ENCODE measurements around the gene PABPN1L.

PABPN1L gene

DNA sequence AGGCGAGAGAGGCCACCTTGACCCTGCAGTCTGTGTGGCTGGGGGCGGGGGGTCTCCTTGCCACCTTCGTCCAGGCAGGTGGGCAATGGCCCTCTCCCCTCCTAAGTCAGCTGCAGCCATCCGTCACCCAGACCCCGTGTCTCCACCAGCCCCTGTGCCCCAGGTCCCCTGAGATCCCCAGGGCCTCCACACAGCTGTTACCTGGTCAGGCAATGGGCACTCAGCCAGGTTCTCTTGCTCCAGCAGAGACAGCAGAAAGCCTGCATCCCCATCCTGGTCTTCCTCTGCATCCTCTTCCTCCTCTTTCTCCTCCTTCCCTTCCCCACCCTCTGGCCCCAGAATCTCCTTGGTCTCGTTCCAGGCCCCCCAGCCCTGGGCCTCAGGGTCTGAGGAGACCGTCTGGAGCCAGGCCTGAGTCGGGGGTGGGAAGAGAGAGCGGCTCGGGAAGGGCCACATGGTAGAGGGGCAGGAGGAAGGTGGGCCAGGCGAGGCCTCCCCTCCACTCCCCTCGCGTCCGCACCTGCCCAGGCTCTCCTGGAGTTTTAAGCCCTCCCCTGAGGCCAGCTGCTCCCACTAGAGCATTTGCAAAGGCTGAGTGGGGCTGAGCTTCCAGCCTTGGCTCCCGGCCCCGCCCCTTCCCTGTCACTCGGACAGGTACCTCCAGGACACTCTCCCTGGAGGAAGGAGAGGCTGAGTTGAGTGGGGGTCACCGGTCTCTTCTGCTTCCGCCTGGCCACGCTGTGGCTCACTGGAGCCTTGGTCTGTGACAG is at the start of gene PABPN1L:
Gene PABPN1L (minus strand): TSS at position 510 of the 770 bp plus-strand sequence. CDS start 54 bp downstream, at position 456.
- TF ChIP-seq, protein P1, sequence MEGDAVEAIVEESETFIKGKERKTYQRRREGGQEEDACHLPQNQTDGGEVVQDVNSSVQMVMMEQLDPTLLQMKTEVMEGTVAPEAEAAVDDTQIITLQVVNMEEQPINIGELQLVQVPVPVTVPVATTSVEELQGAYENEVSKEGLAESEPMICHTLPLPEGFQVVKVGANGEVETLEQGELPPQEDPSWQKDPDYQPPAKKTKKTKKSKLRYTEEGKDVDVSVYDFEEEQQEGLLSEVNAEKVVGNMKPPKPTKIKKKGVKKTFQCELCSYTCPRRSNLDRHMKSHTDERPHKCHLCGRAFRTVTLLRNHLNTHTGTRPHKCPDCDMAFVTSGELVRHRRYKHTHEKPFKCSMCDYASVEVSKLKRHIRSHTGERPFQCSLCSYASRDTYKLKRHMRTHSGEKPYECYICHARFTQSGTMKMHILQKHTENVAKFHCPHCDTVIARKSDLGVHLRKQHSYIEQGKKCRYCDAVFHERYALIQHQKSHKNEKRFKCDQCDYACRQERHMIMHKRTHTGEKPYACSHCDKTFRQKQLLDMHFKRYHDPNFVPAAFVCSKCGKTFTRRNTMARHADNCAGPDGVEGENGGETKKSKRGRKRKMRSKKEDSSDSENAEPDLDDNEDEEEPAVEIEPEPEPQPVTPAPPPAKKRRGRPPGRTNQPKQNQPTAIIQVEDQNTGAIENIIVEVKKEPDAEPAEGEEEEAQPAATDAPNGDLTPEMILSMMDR (conservative IDR thresholded peaks at IDR 0.05; ENCODE audit: low read length), result no peak
- no peak for DNase-seq (ENCODE audit: low read depth)
- H3K4me3 ChIP-seq (ENCODE audit: low read length), result no peak within 1 kb of the TSS

DNA sequence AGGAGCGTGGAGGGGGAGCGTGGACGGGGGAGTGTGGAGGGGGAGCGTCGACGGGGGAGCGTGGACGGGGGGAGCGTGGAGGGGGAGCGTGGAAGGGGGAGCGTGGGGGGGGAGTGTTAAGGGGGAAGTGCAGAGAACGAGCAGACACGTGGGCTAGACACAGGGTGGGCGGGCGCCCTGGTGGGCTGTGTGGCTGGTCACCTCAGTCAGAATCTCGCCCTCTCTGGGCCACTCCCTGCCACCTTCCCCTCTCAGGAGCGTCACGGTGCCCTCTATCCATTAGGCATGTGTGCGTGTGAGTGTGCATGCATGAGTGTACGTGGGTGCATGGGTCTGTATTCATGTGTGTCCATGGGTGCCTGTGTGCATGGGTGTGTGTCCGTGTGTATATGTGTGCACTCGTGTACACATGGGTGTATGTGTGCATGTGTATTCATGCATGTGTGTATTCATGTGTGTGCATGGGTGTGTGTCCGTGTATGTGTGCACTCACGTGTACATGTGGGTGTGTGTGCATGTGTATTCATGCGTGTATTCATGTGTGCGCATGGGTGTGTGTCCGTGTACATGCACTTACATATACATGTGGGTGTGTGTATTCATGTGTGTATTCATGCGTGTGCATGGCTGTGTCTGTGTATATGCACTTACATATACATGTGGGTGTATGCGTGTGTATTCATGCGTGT is 49.3 kb upstream of the PABPN1L start:
- TF ChIP-seq, protein P1 (conservative IDR thresholded peaks at IDR 0.05; ENCODE audit: low read length), result no peak
- DNase-seq (ENCODE audit: low read depth), result no peak
- no peak overlapping the region for H3K4me3 ChIP-seq (ENCODE audit: low read length)

- H3K4me3 ChIP-seq (ENCODE audit: low read length), result peak overlapping the region; percentile 33
- TF ChIP-seq, protein P1 (conservative IDR thresholded peaks at IDR 0.05; ENCODE audit: low read length), result no peak; the same call in 1 of the 2 replicates
- DNase-seq (ENCODE audit: low read depth), result peak; percentile 88
Observed at GRCh38 chr16:88914750-88915368, 48.4 kb upstream of the PABPN1L start.

GRCh38 chr16:88913870-88914269 is 47.4 kb upstream of the PABPN1L start:
- H3K4me3 ChIP-seq (ENCODE audit: low read length), result no peak overlapping the region
- DNase-seq (ENCODE audit: low read depth), result no peak
- TF ChIP-seq, protein P1 (conservative IDR thresholded peaks at IDR 0.05; ENCODE audit: low read length), result no peak

DNA sequence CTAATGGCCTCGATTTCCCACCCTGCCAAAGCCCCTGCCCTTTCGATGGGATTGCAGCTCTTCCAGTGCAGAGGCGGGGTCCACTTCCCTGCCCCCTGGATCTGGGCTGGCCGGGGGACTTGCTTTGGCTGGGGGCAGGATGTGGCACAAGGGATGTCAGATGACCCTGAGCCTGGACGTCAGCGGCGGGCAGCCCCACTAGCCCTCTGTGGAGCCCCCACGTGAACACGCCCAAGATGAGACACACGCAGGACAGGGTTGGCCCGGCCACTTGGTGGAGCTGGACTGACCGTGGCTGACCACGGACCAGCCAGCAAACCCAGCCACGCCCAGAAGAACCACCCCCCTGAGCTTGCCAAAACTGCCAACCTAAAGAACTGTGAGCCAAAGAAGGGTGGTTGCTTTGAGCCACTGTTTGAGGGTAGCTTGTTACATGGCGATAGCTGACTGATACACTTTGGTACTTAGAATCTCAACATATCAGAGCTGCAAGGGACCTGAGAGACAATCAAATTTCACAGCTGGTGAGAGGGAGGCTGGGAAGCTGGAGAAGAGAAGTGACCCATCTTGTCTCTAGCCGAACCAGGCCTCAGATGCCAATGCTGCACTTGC is 46.6 kb upstream of the PABPN1L start:
- TF ChIP-seq, protein P1 (conservative IDR thresholded peaks at IDR 0.05; ENCODE audit: low read length), result no peak
- H3K4me3 ChIP-seq (ENCODE audit: low read length), result no peak overlapping the region
- DNase-seq (ENCODE audit: low read depth), result no peak

DNA sequence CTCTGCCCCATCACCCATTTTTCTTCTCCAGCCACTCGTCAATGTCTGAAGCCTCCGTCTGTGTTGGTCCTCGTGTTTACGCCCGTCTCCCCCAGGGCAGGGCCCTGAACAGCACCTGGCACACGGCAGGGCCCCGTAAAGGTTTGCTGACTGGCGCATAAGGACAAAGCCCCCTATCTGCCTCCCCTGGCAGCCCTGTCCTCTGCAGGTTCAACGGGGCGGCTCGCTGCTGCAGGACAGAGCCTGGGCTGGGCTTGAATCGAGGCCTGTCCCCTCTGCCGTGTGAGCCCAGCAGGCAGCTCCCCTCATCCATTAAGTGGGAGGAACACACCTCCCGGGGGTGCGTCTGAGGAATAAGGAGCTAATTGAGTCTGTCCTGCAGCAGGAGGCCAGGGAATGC is 46.1 kb upstream of the PABPN1L start:
- no peak for DNase-seq (ENCODE audit: low read depth)
- H3K4me3 ChIP-seq (ENCODE audit: low read length), result no peak overlapping the region
- TF ChIP-seq, protein P1 (conservative IDR thresholded peaks at IDR 0.05; ENCODE audit: low read length), result no peak
